K562 (cell line): Measurements from ENCODE around the gene GPR12.

Experiments
- POLR2AphosphoS5 ChIP-seq: IDR thresholded peaks from 2 replicates; pipeline ENCODE4 v1.6.1; 2011; ENCODE audit warnings: mild to moderate bottlenecking, low read depth, low read length, moderate library complexity; ENCODE audit not compliant: control insufficient read depth, insufficient read depth
- ZBTB49 ChIP-seq: sonication (generic); formaldehyde crosslinking; IDR thresholded peaks from 2 replicates; pipeline ENCODE4 v1.8.0; 2022; ENCODE audit warnings: missing genetic modification reagents, mild to moderate bottlenecking, borderline replicate concordance

GRCh38 chr13:26749905-26750304, 10.7 kb downstream of the GPR12 start:
- no peak for TF ChIP-seq ZBTB49 (CRISPR knock-in tag)
- no peak for TF ChIP-seq POLR2AphosphoS5
